ENCODE data around the gene GPR152.
"Not testable (repeated sequence)": the region's sequence is repeated elsewhere in the genome, so short reads cannot be mapped to it uniquely, and the experiment has no call there.

The GPR152 gene

GRCh38 chr11:67466367-67466766 lies 13.8 kb upstream of the GPR152 start:
- no peak for TF ChIP-seq CTCF (IDR thresholded peaks at IDR 0.05; ENCODE audit: low read length, missing control alignments)

GRCh38 chr11:67465530-67465929 lies 13.0 kb upstream of the GPR152 start:
- not testable (repeated sequence) for H3K4me3 ChIP-seq (replicated peaks; ENCODE audit: low read depth, low read length)
- DNase-seq (ENCODE audit: low read depth), result peak; percentile 25

More at GRCh38 chr11:67466367-67466766, 13.8 kb upstream of the GPR152 start:
- H3K4me3 ChIP-seq (replicated peaks; ENCODE audit: low read depth, low read length), result no peak overlapping the region
- no peak for DNase-seq (ENCODE audit: low read depth)

GRCh38 chr11:67465189-67465510 lies 12.6 kb upstream of the GPR152 start:
- TF ChIP-seq CTCF (IDR thresholded peaks at IDR 0.05; ENCODE audit: low read length, missing control alignments), result no peak
- H3K4me3 ChIP-seq (replicated peaks; ENCODE audit: low read depth, low read length), result peak overlapping the region; percentile 52
- DNase-seq (ENCODE audit: low read depth), result no peak

- peak; percentile 44 for DNase-seq (ENCODE audit: low read depth)
- H3K4me3 ChIP-seq (replicated peaks; ENCODE audit: low read depth, low read length), result peak overlapping the region; percentile 52
- no peak for TF ChIP-seq CTCF (IDR thresholded peaks at IDR 0.05; ENCODE audit: low read length, missing control alignments)
Observed at GRCh38 chr11:67464411-67465188, 12.1 kb upstream of the GPR152 start.

- H3K4me3 ChIP-seq (replicated peaks; ENCODE audit: low read depth, low read length), result no peak overlapping the region
- no peak for DNase-seq (ENCODE audit: low read depth)
- TF ChIP-seq CTCF (IDR thresholded peaks at IDR 0.05; ENCODE audit: low read length, missing control alignments), result no peak
Observed at GRCh38 chr11:67463680-67464410, 11.3 kb upstream of the GPR152 start.

GRCh38 chr11:67463186-67463585 lies 10.7 kb upstream of the GPR152 start:
- no peak for TF ChIP-seq CTCF (IDR thresholded peaks at IDR 0.05; ENCODE audit: low read length, missing control alignments)
- DNase-seq (ENCODE audit: low read depth), result no peak
- no peak overlapping the region for H3K4me3 ChIP-seq (replicated peaks; ENCODE audit: low read depth, low read length)

- DNase-seq (ENCODE audit: low read depth), result no peak
- no peak for TF ChIP-seq CTCF (IDR thresholded peaks at IDR 0.05; ENCODE audit: low read length, missing control alignments)
- no peak overlapping the region for H3K4me3 ChIP-seq (replicated peaks; ENCODE audit: low read depth, low read length)
Observed at GRCh38 chr11:67458266-67458665, 5.7 kb upstream of the GPR152 start.

All from fibroblast of pulmonary artery (primary cell).